Muscle of leg (tissue), 11 donors: ENCODE data around the gene RALA. TPM values are rescaled to one million over a fixed set of nuclear protein-coding genes. Genes with fewer than 3 reads are reported as not detected.
A peak's percentile ranks its signal among the peaks of the same experiment; 100 is the strongest.
"Not testable (repeated sequence)": the region's sequence is repeated elsewhere in the genome, so short reads cannot be mapped to it uniquely, and the experiment has no call there.

Source experiments
- DNase-seq: peaks from one replicate; pipeline ENCODE4 v3.0.0; 2013
- H3K27ac ChIP-seq: one replicate; pipeline ENCODE4 v1.5.1; 2013; ENCODE audit warnings: mild to moderate bottlenecking, low read length, control low read depth
- H3K27me3 ChIP-seq: one replicate; pipeline ENCODE4 v1.6.1; 2013; ENCODE audit warnings: low read length; ENCODE audit not compliant: control insufficient read depth, insufficient read depth
- H3K36me3 ChIP-seq: one replicate; pipeline ENCODE4 v1.6.1; 2013; ENCODE audit warnings: low read length; ENCODE audit not compliant: control insufficient read depth, insufficient read depth
- H3K4me1 ChIP-seq: one replicate; pipeline ENCODE4 v1.6.1; 2013; ENCODE audit warnings: low read length; ENCODE audit not compliant: control insufficient read depth, insufficient read depth
- H3K4me3 ChIP-seq: one replicate; pipeline ENCODE4 v1.5.1; 2013; ENCODE audit warnings: low read length, control low read depth
- H3K9me3 ChIP-seq: replicated peaks from 2 replicates; pipeline ENCODE4 v1.6.1; 2013; ENCODE audit warnings: low read depth, low read length; ENCODE audit not compliant: control insufficient read depth
- WGBS: methylation state at CpG from one replicate; pipeline ENCODE4 v1.1.5; 2013; ENCODE audit warnings: missing lambda C conversion rate; ENCODE audit not compliant: insufficient coverage; 5-methylcytosine and 5-hydroxymethylcytosine counted together
- polyA plus RNA-seq, 8 donors: library from polyadenylated mRNA; unstranded; fragments of 120-200 nt; gene quantifications; one replicate each; pipeline versions ENCODE4 v1.2.1 to v1.2.3, GENCODE V29; 2013; ENCODE audit warnings: inconsistent platforms in 1 of 8, low replicate concordance in 1 of 8; ENCODE audit not compliant: insufficient read length in 8 of 8, insufficient read depth in 1 of 8
- total RNA-seq: library from RNA; stranded (reverse); fragments of 120-200 nt; gene quantifications from one replicate; pipeline ENCODE4 v1.2.4, GENCODE V29; 2013

RALA gene
- total and polyA plus RNA-seq, 9 donors = 16.1 to 68.5 (median 52.0) TPM

DNA sequence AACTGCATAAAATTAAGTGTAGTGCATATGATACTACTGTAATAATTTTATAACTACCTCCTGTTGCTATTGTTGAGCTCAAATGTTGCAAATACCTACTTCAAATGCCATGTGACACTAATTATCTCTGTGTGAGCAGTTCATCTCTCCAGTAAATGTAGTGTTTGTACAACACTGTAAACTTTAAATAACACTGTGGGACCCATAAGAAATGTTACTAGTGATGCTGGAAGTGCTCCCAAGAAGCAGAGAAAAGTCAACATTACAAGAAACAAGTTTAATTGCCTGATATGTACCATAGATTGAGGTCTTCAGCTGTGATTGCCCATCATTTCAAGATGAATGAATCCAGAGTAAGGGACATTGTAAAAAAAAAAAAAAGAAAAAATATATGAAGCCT lies 39.9 kb downstream of the RALA start:
- H3K27me3 ChIP-seq = no peaks in the 10 kb centered on the region
- no peak overlapping the region for H3K4me3 ChIP-seq
- peaks cover 19% of the 10 kb centered on the region for H3K9me3 ChIP-seq
- no peak overlapping the region for H3K27ac ChIP-seq
- DNase-seq = no peak
- H3K4me1 ChIP-seq = no peaks in the 10 kb centered on the region
- H3K36me3 ChIP-seq = peaks cover 2% of the 10 kb centered on the region

GRCh38 chr7:39664057-39664456 lies 40.7 kb downstream of the RALA start:
- Histone ChIP-seq H3K4me1 (no peaks in the 10 kb centered on the region), H3K4me3 (no peak overlapping the region), H3K9me3 (peaks cover 19% of the 10 kb centered on the region), H3K27ac (no peak overlapping the region), H3K27me3 (no peaks in the 10 kb centered on the region), H3K36me3 (peaks cover 2% of the 10 kb centered on the region)
- 50% methylated on average over 1 of the region's 1 CpG for WGBS
- DNase-seq = no peak

DNA sequence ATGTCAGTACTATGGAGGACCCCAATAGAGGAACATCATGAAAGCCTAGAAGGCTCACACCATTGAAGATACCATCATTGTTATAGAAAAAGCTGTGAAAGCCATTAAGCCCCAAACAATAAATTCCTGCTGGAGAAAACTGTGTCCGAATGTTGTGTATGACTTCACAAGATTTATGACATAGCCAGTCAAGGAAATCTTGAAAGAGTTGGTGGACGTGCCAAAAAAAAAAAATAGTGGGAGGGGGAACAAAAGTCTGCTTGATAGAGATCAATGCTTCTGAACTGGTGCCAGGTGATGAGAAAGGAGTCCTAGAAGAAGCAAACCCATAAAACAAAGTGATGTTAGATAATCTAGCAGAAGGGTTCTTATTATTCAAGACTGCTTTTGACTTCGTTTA lies 41.2 kb downstream of the RALA start:
- no peak overlapping the region for H3K27ac ChIP-seq
- 69% methylated on average over 2 of the region's 3 CpGs for WGBS
- H3K9me3 ChIP-seq = peaks cover 19% of the 10 kb centered on the region
- no peaks in the 10 kb centered on the region for H3K4me1 ChIP-seq
- no peaks in the 10 kb centered on the region for H3K27me3 ChIP-seq
- H3K4me3 ChIP-seq = no peak overlapping the region
- H3K36me3 ChIP-seq = peaks cover 2% of the 10 kb centered on the region
- no peak for DNase-seq

GRCh38 chr7:39666562-39666961 lies 43.2 kb downstream of the RALA start:
- Histone ChIP-seq H3K36me3 (peaks cover 2% of the 10 kb centered on the region), H3K4me3 (no peak overlapping the region), H3K9me3 (peaks cover 17% of the 10 kb centered on the region), H3K27ac (no peak overlapping the region), H3K27me3 (no peaks in the 10 kb centered on the region), H3K4me1 (no peaks in the 10 kb centered on the region)
- DNase-seq = no peak
- WGBS = no CpG with 5 or more reads among the region's 2 CpGs

GRCh38 chr7:39667341-39667923 lies 44.1 kb downstream of the RALA start:
- Histone ChIP-seq H3K36me3 (peaks cover 2% of the 10 kb centered on the region), H3K9me3 (peaks cover 10% of the 10 kb centered on the region), H3K27me3 (no peaks in the 10 kb centered on the region), H3K27ac (no peak overlapping the region), H3K4me1 (no peaks in the 10 kb centered on the region), H3K4me3 (no peak overlapping the region)
- no peak for DNase-seq
- WGBS = no CpG with 5 or more reads among the region's 3 CpGs

DNA sequence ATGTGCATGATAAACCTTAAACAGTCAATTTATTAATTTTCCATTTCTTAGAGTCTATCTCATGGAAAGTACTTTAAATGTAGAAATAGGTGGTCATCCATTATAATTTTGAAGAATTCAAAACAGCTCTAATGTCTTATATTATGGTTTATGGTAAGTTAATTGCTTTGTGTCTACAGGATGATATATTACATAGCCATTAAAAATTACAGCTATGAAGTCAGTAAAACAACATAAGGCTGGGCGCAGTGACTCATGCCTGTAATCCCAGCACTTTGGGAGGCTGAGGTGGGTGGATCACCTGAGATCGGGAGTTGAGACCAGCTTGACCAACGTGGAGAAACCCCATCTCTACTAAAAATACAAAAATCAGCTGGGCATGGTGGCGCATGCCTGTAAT lies 44.9 kb downstream of the RALA start:
- DNase-seq, H3K9me3 ChIP-seq, H3K27ac ChIP-seq, H3K4me1 ChIP-seq, H3K4me3 ChIP-seq, H3K27me3 ChIP-seq, H3K36me3 ChIP-seq: not testable (repeated sequence)
- WGBS = no CpG with 5 or more reads among the region's 4 CpGs

- no peak for DNase-seq
- no CpG with 5 or more reads among the region's 2 CpGs for WGBS
- no peaks in the 10 kb centered on the region for H3K9me3 ChIP-seq
These were observed 46.7 kb downstream of the RALA start for GRCh38 chr7:39670052-39670451.

GRCh38 chr7:39670934-39671333 lies 47.6 kb downstream of the RALA start:
- WGBS = no CpG with 5 or more reads among the region's 1 CpG
- no peak for DNase-seq

More at GRCh38 chr7:39670052-39670451, 46.7 kb downstream of the RALA start:
- H3K36me3 ChIP-seq = no peaks in the 10 kb centered on the region
- no peak overlapping the region for H3K4me3 ChIP-seq
- H3K27ac ChIP-seq = no peak overlapping the region
- H3K27me3 ChIP-seq = no peaks in the 10 kb centered on the region
- no peaks in the 10 kb centered on the region for H3K4me1 ChIP-seq

DNA sequence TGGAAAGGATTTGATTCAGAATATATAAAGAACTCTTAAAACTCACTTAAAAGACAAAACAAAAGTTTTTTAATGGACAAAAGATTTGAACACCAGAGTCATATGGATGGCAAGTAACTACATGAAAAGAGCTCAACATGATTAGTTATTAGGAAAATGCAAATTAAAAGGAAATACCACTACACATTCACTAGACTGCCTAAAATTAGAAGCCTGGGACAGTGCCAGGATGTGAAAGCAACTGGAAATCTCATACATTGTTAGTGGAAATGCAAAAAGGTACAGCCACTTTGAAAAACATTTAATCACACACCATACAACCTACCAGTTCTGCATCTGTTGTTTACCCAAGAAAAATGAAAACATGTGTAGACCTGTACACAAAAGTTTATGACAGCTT lies 48.8 kb downstream of the RALA start:
- peaks cover 3% of the 10 kb centered on the region for H3K9me3 ChIP-seq
- no peaks in the 10 kb centered on the region for H3K36me3 ChIP-seq
- no peaks in the 10 kb centered on the region for H3K27me3 ChIP-seq
- H3K4me1 ChIP-seq = no peaks in the 10 kb centered on the region
- H3K4me3 ChIP-seq = no peak overlapping the region
- no peak overlapping the region for H3K27ac ChIP-seq
- DNase-seq = peak; percentile 54

More at GRCh38 chr7:39670934-39671333, 47.6 kb downstream of the RALA start:
- Histone ChIP-seq H3K4me1 (no peaks in the 10 kb centered on the region), H3K9me3 (no peaks in the 10 kb centered on the region), H3K36me3 (no peaks in the 10 kb centered on the region), H3K27me3 (no peaks in the 10 kb centered on the region), H3K4me3 (no peak overlapping the region), H3K27ac (no peak overlapping the region)

DNA sequence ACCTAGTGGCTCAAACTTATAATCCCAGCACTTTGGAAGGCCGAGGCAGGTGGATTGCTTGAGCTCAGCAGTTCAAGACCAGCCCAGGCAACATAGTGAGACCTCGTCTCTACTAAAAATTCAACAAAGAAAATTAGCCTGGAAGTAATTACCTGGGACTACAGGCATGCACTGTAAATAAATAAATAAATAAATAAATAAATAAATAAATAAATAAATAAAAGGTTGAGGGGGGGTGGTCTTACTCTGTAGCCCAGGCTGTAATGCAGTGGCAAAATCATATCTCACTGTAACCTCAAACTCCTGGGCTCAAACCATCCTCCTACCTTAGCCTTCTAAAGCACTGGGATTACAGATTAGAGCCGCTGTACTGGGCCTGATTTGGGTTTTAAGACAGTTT lies 50.5 kb downstream of the RALA start:
- no peaks in the 10 kb centered on the region for H3K4me1 ChIP-seq
- no peak overlapping the region for H3K27ac ChIP-seq

DNA sequence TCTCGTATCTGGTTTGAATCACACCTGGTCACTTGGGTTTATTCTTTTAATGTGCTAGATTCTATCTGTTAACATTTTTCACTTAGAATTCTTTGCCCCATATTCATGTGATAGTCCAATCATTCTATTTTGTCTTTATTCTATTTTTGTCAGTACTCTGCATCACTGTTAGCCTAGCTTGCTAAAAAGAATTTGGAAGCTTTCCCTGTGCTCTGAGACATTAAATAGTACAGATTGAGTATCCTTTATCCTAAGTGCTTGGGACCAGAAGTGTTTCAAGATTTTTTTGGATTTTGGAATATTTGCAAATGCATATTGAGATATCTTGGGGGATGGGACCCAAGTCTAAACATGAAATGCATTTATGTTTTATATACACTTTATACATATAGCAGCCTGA lies 51.0 kb downstream of the RALA start:
- no peaks in the 10 kb centered on the region for H3K36me3 ChIP-seq
- no CpG with 5 or more reads among the region's 1 CpG for WGBS
- H3K4me1 ChIP-seq = no peaks in the 10 kb centered on the region
- H3K27ac ChIP-seq = no peak overlapping the region
- peak; percentile 80 for DNase-seq
- no peak overlapping the region for H3K4me3 ChIP-seq
- H3K9me3 ChIP-seq = peaks cover 3% of the 10 kb centered on the region
- no peaks in the 10 kb centered on the region for H3K27me3 ChIP-seq

More for the DNA sequence above, 50.5 kb downstream of the RALA start:
- no peaks in the 10 kb centered on the region for H3K36me3 ChIP-seq
- H3K9me3 ChIP-seq = peaks cover 3% of the 10 kb centered on the region
- no peaks in the 10 kb centered on the region for H3K27me3 ChIP-seq
- DNase-seq = no peak
- no peak overlapping the region for H3K4me3 ChIP-seq
- WGBS = no CpG with 5 or more reads among the region's 3 CpGs
